ENCODE data around the gene SMPD2.

SMPD2 gene

GRCh38 chr6:109452181-109452580 lies 11.7 kb downstream of the SMPD2 start:
- no peak for DNase-seq
- no peak overlapping the region for H3K4me3 ChIP-seq (ENCODE audit: low read depth, low read length)
- peaks cover 4% of the 10 kb centered on the region; the same call in 1 of the 2 replicates for H3K4me1 ChIP-seq
- peaks cover 13% of the 10 kb centered on the region for H3K36me3 ChIP-seq
- no peaks in the 10 kb centered on the region for H3K27me3 ChIP-seq
- TF ChIP-seq CTCF (IDR thresholded peaks at IDR 0.05; ENCODE audit: low read depth, low read length): no peak
- no peaks in the 10 kb centered on the region; the same call in 1 of the 2 replicates for H3K9me3 ChIP-seq

GRCh38 chr6:109453156-109453555 lies 12.6 kb downstream of the SMPD2 start:
- no peak for DNase-seq
- no peak for TF ChIP-seq CTCF (IDR thresholded peaks at IDR 0.05; ENCODE audit: low read depth, low read length)
- peaks cover 4% of the 10 kb centered on the region; the same call in 1 of the 2 replicates for H3K4me1 ChIP-seq
- no peaks in the 10 kb centered on the region; the same call in 1 of the 2 replicates for H3K9me3 ChIP-seq
- H3K36me3 ChIP-seq: peaks cover 12% of the 10 kb centered on the region
- H3K4me3 ChIP-seq (ENCODE audit: low read depth, low read length): no peak overlapping the region
- no peaks in the 10 kb centered on the region for H3K27me3 ChIP-seq

- Histone ChIP-seq H3K9me3 (no peaks in the 10 kb centered on the region; the same call in 1 of the 2 replicates), H3K4me1 (peaks cover 4% of the 10 kb centered on the region; the same call in 1 of the 2 replicates), H3K4me3 (ENCODE audit: low read depth, low read length) (peak overlapping the region; percentile 92), H3K27me3 (no peaks in the 10 kb centered on the region), H3K36me3 (peaks cover 12% of the 10 kb centered on the region)
- DNase-seq: peak; percentile 87
- no peak for TF ChIP-seq CTCF (IDR thresholded peaks at IDR 0.05; ENCODE audit: low read depth, low read length)
Measured at GRCh38 chr6:109453594-109454495, 13.3 kb downstream of the SMPD2 start.

- TF ChIP-seq CTCF (IDR thresholded peaks at IDR 0.05; ENCODE audit: low read depth, low read length): no peak
- H3K36me3 ChIP-seq: peaks cover 12% of the 10 kb centered on the region
- peak; percentile 47 for DNase-seq
Measured at GRCh38 chr6:109454496-109455436, 14.2 kb downstream of the SMPD2 start.

GRCh38 chr6:109455437-109456110 lies 15.1 kb downstream of the SMPD2 start, which contains the start of gene MICAL1:
TSS of gene MICAL1 (minus strand) at chr6:109455772. CDS start at chr6:109454196, 1,576 bp downstream.
- peak; percentile 24 for TF ChIP-seq CTCF (IDR thresholded peaks at IDR 0.05; ENCODE audit: low read depth, low read length)
- peaks cover 4% of the 10 kb centered on the region; the same call in 1 of the 2 replicates for H3K4me1 ChIP-seq
- no peaks in the 10 kb centered on the region for H3K9me3 ChIP-seq
- H3K36me3 ChIP-seq: peaks cover 12% of the 10 kb centered on the region
- no peaks in the 10 kb centered on the region for H3K27me3 ChIP-seq
- peak; percentile 81 for DNase-seq
- H3K4me3 ChIP-seq (ENCODE audit: low read depth, low read length): peak within 1 kb of the TSS; percentile 92

More at GRCh38 chr6:109454496-109455436, 14.2 kb downstream of the SMPD2 start:
- Histone ChIP-seq H3K4me1 (peaks cover 4% of the 10 kb centered on the region; the same call in 1 of the 2 replicates), H3K27me3 (no peaks in the 10 kb centered on the region), H3K9me3 (no peaks in the 10 kb centered on the region; the same call in 1 of the 2 replicates), H3K4me3 (ENCODE audit: low read depth, low read length) (peak overlapping the region; percentile 92)
